ENCODE measurements around the gene FOXO3.

FOXO3 gene

DNA sequence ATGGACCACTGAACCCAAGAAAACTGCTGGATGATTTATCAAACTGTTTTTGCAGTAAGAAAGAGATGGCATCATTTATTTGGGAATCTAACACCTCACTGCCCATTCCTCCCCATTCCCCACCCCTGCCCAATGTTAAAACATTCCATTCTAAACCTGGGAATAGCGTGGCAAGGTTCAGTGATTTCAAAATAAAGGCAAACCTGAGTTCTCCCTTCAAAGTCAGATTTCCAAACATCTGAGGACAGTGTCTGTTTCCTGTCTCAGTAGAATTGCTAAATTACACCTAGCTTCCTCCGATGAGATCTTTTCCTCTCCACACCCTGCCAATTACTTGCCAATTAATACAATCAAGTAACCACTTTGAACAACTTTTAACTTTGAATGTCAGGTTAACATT is 160.1 kb downstream of the FOXO3 start:
- DNase-seq = no peak

DNA sequence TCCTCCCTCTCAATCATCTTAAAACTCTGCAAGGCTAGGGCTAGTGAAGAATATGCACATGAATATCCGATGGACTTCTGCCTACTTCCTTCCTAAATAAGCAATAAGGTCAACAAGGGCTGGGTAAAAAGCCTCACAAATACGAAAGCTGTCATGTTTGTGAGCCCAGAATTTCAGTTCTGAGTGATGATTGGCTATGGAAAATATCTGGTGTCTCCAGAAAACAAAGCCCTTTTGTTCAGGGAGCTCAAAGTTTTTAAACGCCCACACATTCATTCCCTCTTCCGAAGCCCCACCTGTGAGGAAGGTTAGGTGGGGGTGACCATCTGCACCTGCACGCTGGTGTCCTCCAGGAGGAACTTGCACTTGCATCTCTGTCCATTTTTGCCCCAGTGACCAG is 160.6 kb downstream of the FOXO3 start:
- DNase-seq = no peak

DNA sequence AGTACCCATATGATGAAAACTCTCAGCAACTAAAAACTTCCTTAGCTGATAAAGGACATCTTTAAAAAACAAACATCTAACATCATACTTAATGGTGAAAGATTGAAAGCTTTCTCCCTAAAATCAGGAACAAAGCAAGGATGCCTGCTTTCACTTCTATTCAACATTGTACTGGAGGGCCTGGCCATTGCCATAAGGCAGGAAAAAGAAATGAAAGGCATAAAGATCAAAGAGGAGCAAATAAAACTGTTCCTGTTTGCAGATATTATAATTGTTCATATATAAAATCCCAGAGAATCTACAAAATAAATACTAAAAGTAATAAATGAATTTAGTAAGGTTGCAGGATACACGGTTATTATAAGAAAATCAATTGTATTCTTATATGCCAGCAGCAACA is 162.9 kb downstream of the FOXO3 start:
- DNase-seq = no peak

DNA sequence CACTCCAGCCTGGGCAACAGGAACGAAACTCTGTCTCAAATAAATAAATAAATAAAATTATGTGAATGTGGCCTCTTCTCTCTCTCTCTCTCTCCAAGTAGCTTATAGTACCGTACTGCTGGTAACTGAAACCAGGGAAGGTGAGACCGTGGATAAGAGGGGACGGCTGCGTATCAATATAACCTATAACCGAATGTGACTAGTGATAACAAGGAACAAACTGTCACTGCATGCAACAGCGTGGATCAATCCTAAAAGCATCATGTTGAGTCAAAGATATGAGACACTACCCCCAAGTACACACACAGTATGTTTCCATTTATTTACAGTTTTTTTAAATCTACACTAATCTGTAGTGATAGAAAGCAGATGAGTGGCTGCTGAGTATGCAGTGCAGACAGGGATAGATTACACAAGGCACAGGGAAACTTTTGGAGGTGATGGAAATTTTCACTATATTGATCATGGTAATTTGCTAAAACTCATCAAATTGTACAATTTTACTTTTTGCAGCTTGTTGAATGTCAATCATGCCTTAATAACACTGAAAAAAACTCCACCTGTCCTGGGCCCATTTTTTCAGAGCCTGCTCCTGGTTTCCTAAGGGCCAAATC is 166.1 kb downstream of the FOXO3 start:
- DNase-seq = no peak

DNA sequence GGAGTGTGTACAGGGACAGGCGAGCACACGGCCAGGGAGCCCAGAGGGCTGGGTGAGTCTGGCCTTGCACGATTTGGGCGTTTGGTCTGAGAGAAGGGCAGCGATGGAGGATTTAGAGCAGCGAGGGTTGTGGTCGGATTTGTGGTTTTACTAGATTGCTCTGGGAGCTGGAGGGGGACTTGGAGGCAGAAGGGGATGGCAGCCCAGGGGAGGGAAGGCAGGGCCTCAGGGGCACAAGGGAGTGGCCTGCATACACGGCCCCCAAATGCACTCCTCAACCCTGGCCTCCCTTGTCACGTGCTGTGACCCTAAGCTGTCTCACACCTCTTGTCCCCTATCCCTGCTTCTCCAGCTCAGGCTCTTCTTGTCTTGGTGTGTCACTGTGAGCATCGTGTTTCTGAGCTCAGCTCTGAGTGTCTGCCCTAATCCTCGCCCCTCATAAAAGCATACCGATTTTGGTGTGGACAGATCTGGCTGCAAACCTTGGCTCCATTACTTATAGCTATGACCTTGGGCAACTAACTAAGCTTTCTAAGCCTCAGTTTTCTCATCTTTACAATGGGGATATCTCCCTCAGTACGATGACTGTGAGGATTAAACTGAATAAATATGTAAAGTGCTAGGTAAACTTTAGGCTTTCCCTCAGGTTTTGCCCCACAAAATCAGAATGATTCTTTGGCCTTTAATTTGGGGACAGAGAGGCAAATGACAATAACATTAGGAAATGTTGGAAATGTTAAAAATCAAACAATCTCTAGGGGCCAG is 167.4 kb downstream of the FOXO3 start:
- DNase-seq = no peak

DNA sequence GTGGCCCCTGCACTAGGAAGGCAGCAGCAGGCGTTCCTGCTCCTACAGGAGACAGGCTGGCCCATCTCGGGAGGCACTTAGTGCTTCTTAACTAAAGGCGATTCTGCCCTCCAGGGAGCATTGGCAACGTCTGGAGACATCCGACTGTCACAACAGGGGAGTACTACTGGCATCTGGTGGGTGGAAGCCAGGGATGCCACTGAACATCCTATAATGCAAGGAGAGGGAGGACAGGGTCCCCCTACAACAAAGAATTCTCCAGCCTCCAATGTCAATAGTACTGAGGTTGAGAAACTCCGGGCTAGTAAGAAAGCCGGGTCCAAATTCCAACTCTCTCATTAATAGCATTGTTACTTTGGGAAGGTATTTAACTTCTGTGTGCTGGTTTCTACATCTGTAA is 168.1 kb downstream of the FOXO3 start:
- no peak for DNase-seq

DNA sequence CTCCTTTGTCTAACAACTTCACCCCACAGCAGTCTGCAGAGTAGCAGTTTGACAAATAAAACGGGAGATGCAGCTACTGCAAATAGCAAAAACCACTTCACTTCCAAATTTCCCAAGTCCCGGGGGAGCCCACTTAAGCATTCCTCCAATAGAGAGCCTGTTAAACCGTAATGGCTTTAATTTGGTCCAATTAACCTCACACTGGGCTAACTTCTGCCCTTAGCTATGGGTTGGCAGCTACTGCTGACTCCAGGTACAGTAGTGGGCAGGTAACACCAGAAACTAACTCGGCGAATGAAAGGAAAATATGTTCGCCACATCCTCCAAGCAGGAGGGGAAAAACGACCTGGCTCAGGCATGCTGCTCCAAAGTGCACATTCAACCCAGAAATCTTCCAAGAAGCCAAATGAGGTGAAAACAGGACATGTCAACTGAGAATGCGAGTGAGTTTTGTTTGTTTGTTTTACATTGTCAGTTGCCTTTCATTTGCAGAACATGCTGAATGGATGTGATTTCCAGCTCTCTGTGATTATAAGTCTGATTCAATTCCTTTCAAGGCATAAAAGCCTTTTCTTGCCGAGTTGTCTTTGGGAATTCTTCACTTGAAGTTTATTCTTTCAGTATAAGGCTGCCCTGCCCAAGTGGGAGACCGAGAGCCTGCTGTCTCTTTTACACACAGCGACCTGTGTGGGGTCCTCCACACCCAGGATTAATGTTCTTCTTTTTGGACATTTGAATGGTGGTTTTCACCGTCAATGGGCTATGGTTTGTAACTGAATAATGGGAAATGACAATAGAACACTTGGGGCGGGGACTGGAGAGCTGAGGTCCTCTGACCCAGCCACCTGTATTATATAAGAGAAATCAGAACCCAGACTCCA is 170.2 kb downstream of the FOXO3 start:
- DNase-seq = no peak

DNA sequence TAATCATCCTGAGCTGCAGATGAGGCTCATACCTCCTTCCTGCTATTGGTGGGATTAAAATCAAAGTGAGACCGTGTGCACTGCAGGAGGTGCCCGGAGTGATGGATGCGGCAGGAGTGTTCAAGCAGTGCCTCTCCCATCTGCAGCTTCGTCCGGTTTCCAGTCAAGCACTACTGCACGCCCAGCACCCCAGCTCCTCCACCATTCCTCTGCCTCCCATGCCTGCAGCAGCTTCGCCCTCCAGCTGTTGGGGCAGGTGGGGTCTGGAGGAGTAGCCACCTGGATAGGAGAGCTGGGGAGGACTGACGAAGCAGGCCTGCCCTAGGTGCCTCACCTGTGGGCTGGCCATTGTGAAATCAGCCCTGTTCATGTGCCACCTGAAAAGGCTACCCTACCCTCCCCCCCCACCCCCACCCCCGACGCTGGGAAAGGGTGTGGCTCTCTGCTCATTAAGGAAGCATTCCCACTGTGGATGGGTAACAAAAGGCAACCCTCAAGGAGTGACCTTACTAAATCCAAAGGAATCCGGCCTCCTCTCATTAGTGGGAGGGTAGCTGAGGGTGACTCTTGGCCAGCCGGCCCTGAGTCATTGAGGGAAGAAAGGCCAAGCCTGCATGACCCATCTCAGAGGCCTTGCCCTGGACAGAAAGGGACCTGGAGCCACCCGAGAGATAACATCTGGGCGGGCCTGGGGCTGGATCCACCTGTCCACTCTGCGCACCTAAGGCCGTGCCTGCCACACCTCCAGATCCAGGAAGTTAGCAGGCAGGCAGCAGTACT is 171.6 kb downstream of the FOXO3 start:
- no peak for DNase-seq

DNA sequence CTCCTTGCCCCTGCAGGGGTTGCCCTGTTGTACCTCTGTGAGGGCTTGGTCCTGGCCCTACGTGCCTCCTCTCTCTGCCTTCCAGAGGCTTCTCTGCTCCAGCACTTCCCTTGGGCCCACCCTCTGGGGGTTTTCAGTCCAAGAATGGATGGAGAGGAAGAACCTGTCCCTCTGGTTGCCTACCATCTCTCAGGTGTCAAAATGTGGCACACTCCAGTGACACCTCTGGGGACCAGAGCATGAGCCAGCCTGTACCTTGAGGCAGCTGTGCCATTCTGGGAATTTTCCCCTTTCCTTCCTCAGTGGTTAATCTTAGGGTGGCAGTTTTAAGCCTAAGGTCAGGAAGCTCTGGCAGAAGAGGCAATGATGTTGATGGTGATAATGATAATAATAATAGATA is 172.3 kb downstream of the FOXO3 start:
- no peak for DNase-seq

DNA sequence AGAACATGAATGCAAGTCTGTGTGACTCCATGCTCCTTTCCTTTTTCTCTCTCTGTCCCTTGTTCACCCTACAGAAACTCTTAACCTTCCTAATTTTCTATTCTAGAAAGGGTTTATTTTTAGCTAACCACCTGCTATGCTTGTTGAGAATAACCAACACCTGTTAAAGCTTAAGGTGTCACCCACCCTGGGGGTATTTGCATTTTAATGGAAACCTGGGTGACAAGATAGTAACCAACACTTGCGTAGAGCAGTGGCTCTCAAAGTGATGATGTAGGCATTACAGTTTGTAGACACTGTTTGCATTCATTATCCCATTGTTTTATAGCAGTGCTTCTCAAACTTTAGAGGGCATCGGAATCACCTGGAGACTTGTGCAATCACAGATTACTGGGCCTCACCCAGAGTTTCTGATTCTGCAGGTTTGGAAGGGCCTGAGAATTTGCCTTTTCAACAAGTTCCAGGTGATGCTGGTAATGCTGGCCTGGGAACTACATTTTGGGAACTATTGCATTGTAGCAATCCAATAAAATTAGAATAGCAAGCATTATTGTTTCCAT is 173.1 kb downstream of the FOXO3 start:
- DNase-seq = no peak
